Neuronal stem cell (in vitro differentiated cells): Measurements from ENCODE around the gene TSPY10. TPM values are rescaled to one million over a fixed set of nuclear protein-coding genes. Genes with fewer than 3 reads are reported as not detected.
"Not testable (repeated sequence)": the region's sequence is repeated elsewhere in the genome, so short reads cannot be mapped to it uniquely, and the experiment has no call there.

ENCODE experiments used
- DNase-seq: peaks from one replicate; pipeline ENCODE4 v3.0.0-alpha.2; 2013; ENCODE audit warnings: low spot score
- H2AFZ ChIP-seq: one replicate; pipeline ENCODE4 v1.6.1; 2013; ENCODE audit warnings: mild to moderate bottlenecking, low read length, inconsistent platforms
- H2AK5ac ChIP-seq: 2 replicates; pipeline ENCODE4 v1.6.1; 2013; ENCODE audit warnings: low read depth, mild to moderate bottlenecking, inconsistent platforms, low read length, moderate library complexity, mixed read lengths
- H2BK120ac ChIP-seq: 2 replicates; pipeline ENCODE4 v1.6.1; 2013; ENCODE audit warnings: low read depth, mild to moderate bottlenecking, inconsistent platforms, low read length, moderate library complexity, mixed read lengths
- H2BK12ac ChIP-seq: one replicate; pipeline ENCODE4 v1.6.1; 2013; ENCODE audit warnings: low read length, inconsistent platforms
- H2BK15ac ChIP-seq: 2 replicates; pipeline ENCODE4 v1.6.1; 2013; ENCODE audit warnings: mild to moderate bottlenecking, low read length, inconsistent platforms, mixed read lengths
- H2BK5ac ChIP-seq: one replicate; pipeline ENCODE4 v1.6.1; 2013; ENCODE audit warnings: inconsistent platforms, mild to moderate bottlenecking, low read length, moderate library complexity
- H3K14ac ChIP-seq: one replicate; pipeline ENCODE4 v1.6.1; 2013; ENCODE audit warnings: low read length, inconsistent platforms
- H3K18ac ChIP-seq: 2 replicates; pipeline ENCODE4 v1.6.1; 2013; ENCODE audit warnings: low read length, inconsistent platforms
- H3K23ac ChIP-seq: 2 replicates; pipeline ENCODE4 v1.6.1; 2013; ENCODE audit warnings: low read depth, mild to moderate bottlenecking, mixed read lengths, low read length, inconsistent platforms; ENCODE audit not compliant: poor library complexity
- H3K27ac ChIP-seq: replicated peaks from 3 replicates; pipeline ENCODE4 v1.5.1; 2013; ENCODE audit warnings: low read length, inconsistent platforms
- H3K27me3 ChIP-seq, 3 experiments: 2 replicates each; pipeline ENCODE4 v1.6.1; 2013; ENCODE audit warnings: low read length in 3 of 3, mild to moderate bottlenecking in 2 of 3, inconsistent platforms in 1 of 3, low read depth in 1 of 3, mixed read lengths in 1 of 3, moderate library complexity in 1 of 3; ENCODE audit not compliant: control insufficient read depth in 3 of 3, insufficient read depth in 3 of 3
- H3K36me3 ChIP-seq, 2 donors: replicated peaks in 1 of 2; 2 replicates each; pipeline ENCODE4 v1.6.1; 2013; ENCODE audit warnings: low read length in 2 of 2; ENCODE audit not compliant: control insufficient read depth in 2 of 2, insufficient read depth in 2 of 2
- H3K4ac ChIP-seq: 2 replicates; pipeline ENCODE4 v1.6.1; 2013; ENCODE audit warnings: inconsistent platforms, mild to moderate bottlenecking, low read length, moderate library complexity
- H3K4me1 ChIP-seq, 2 donors: 1 replicate in 1 of 2; 2 replicates in 1 of 2; pipeline ENCODE4 v1.6.1; 2013; ENCODE audit warnings: low read length in 2 of 2, low read depth in 1 of 2; ENCODE audit not compliant: control insufficient read depth in 2 of 2, insufficient read depth in 1 of 2
- H3K4me2 ChIP-seq: one replicate; pipeline ENCODE4 v1.6.1; 2013; ENCODE audit warnings: mild to moderate bottlenecking, low read length, inconsistent platforms; ENCODE audit not compliant: insufficient read depth, poor library complexity, severe bottlenecking
- H3K4me3 ChIP-seq, 2 donors: 2 replicates each; pipeline ENCODE4 v1.5.1; 2013; ENCODE audit warnings: low read length in 2 of 2, mild to moderate bottlenecking in 2 of 2, inconsistent platforms in 1 of 2, moderate library complexity in 1 of 2
- H3K79me1 ChIP-seq: one replicate; pipeline ENCODE4 v1.6.1; 2013; ENCODE audit warnings: low read depth, mild to moderate bottlenecking, inconsistent platforms, low read length, moderate library complexity
- H3K9ac ChIP-seq: one replicate; pipeline ENCODE4 v1.6.1; 2013; ENCODE audit warnings: mild to moderate bottlenecking, low read depth, low read length, inconsistent platforms; ENCODE audit not compliant: poor library complexity
- H3K9me3 ChIP-seq, 2 donors: replicated peaks in 1 of 2; 2 replicates each; pipeline versions ENCODE3 to v1.6.1; 2013; ENCODE audit warnings: low read length in 2 of 2, mild to moderate bottlenecking in 2 of 2, inconsistent platforms in 1 of 2, low read depth in 1 of 2, mixed read lengths in 1 of 2, moderate library complexity in 1 of 2; ENCODE audit not compliant: control insufficient read depth in 2 of 2, insufficient read depth in 1 of 2
- H4K8ac ChIP-seq: one replicate; pipeline ENCODE4 v1.6.1; 2013; ENCODE audit warnings: low read depth, mild to moderate bottlenecking, inconsistent platforms, low read length, moderate library complexity
- H4K91ac ChIP-seq: one replicate; pipeline ENCODE4 v1.6.1; 2013; ENCODE audit warnings: low read length, low read depth, mild to moderate bottlenecking, inconsistent platforms; ENCODE audit not compliant: poor library complexity
- WGBS, 2 donors: extraction: QIAGEN DNeasy Blood & Tissue Kit; methylation state at CpG; one replicate each; pipeline ENCODE4 v1.1.7; 2013; ENCODE audit warnings: missing lambda C conversion rate in 2 of 2, mixed read lengths in 1 of 2; ENCODE audit not compliant: insufficient read length in 2 of 2, insufficient replicate concordance in 1 of 2; ENCODE audit errors: extremely low coverage in 2 of 2; 5-methylcytosine and 5-hydroxymethylcytosine counted together
- polyA plus RNA-seq, 2 experiments: library from polyadenylated mRNA; stranded (reverse); fragments of 200-250 nt; gene quantifications; one replicate each; pipeline ENCODE4 v1.2.3, GENCODE V29; 2013

TSPY10 gene
- not detected for polyA plus RNA-seq (2013, experiment 1 of 2)
- polyA plus RNA-seq (2013, experiment 2 of 2): not detected

GRCh38 chrY:9527580-9527979 is at the start of gene TSPY10:
TSPY10 (plus strand) TSS chrY:9527880; CDS start chrY:9527926, 46 bp downstream.
- not testable (repeated sequence) for H2BK15ac ChIP-seq, H3K27me3 ChIP-seq, H3K4me3 ChIP-seq, H3K14ac ChIP-seq, DNase-seq, H2BK120ac ChIP-seq, H3K4me1 ChIP-seq, H2BK12ac ChIP-seq, H3K4ac ChIP-seq, H2AFZ ChIP-seq, H3K9me3 ChIP-seq, H3K79me1 ChIP-seq, H4K8ac ChIP-seq, H3K36me3 ChIP-seq, H3K9ac ChIP-seq, H4K91ac ChIP-seq, H3K23ac ChIP-seq, H3K27ac ChIP-seq, H3K18ac ChIP-seq, H2BK5ac ChIP-seq, H2AK5ac ChIP-seq, H3K4me2 ChIP-seq
- no CpG with 5 or more reads among the region's 26 CpGs for WGBS, 2 donors

GRCh38 chrY:9486967-9487366 is 40.7 kb upstream of the TSPY10 start, which contains the start of gene TSPY9:
TSPY9 (plus strand) TSS chrY:9487267; CDS start chrY:9487313, 46 bp downstream.
- H3K4me1 ChIP-seq, H2BK15ac ChIP-seq, H3K36me3 ChIP-seq, H3K9me3 ChIP-seq, H4K8ac ChIP-seq, H3K79me1 ChIP-seq, H3K9ac ChIP-seq, H3K23ac ChIP-seq, DNase-seq, H3K4me2 ChIP-seq, H4K91ac ChIP-seq, H3K27me3 ChIP-seq, H2BK120ac ChIP-seq, H3K18ac ChIP-seq, H3K27ac ChIP-seq, H3K4ac ChIP-seq, H2BK5ac ChIP-seq, H3K14ac ChIP-seq, H3K4me3 ChIP-seq, H2BK12ac ChIP-seq, H2AK5ac ChIP-seq, H2AFZ ChIP-seq: not testable (repeated sequence)
- no CpG with 5 or more reads among the region's 26 CpGs for WGBS, 2 donors

- not testable (repeated sequence) for H4K8ac ChIP-seq, H2BK120ac ChIP-seq, H3K23ac ChIP-seq, H2AK5ac ChIP-seq, H3K4ac ChIP-seq, H3K4me2 ChIP-seq, H3K36me3 ChIP-seq, H3K27ac ChIP-seq, H3K27me3 ChIP-seq, H3K18ac ChIP-seq, H2BK15ac ChIP-seq, H3K4me1 ChIP-seq, H2BK5ac ChIP-seq, H2AFZ ChIP-seq, H3K9ac ChIP-seq, H3K4me3 ChIP-seq, DNase-seq, H4K91ac ChIP-seq, H3K79me1 ChIP-seq, H3K14ac ChIP-seq, H3K9me3 ChIP-seq, H2BK12ac ChIP-seq
- WGBS, 2 donors: no CpG with 5 or more reads among the region's 6 CpGs
Observed at GRCh38 chrY:9504396-9504795, 23.3 kb upstream of the TSPY10 start.

GRCh38 chrY:9516287-9516686 is 11.4 kb upstream of the TSPY10 start:
- no CpG with 5 or more reads among the region's 12 CpGs for WGBS, 2 donors

More at GRCh38 chrY:9516287-9516686, 11.4 kb upstream of the TSPY10 start:
- not testable (repeated sequence) for H2BK12ac ChIP-seq, H3K9ac ChIP-seq, H3K9me3 ChIP-seq, H2BK15ac ChIP-seq, H3K36me3 ChIP-seq, H3K27me3 ChIP-seq, H3K14ac ChIP-seq, H2AFZ ChIP-seq, H3K4ac ChIP-seq, H3K27ac ChIP-seq, H3K4me2 ChIP-seq, H2AK5ac ChIP-seq, H3K23ac ChIP-seq, H3K4me1 ChIP-seq, H4K91ac ChIP-seq, H3K18ac ChIP-seq, H2BK5ac ChIP-seq, H2BK120ac ChIP-seq, H3K79me1 ChIP-seq, H4K8ac ChIP-seq, DNase-seq
- peak overlapping the region in 1 of 2 donors; percentile 66 for H3K4me3 ChIP-seq
